ENCODE measurements around the gene PCDHGA2.
"Not testable (repeated sequence)": the region's sequence is repeated elsewhere in the genome, so short reads cannot be mapped to it uniquely, and the experiment has no call there.

PCDHGA2 gene

DNA sequence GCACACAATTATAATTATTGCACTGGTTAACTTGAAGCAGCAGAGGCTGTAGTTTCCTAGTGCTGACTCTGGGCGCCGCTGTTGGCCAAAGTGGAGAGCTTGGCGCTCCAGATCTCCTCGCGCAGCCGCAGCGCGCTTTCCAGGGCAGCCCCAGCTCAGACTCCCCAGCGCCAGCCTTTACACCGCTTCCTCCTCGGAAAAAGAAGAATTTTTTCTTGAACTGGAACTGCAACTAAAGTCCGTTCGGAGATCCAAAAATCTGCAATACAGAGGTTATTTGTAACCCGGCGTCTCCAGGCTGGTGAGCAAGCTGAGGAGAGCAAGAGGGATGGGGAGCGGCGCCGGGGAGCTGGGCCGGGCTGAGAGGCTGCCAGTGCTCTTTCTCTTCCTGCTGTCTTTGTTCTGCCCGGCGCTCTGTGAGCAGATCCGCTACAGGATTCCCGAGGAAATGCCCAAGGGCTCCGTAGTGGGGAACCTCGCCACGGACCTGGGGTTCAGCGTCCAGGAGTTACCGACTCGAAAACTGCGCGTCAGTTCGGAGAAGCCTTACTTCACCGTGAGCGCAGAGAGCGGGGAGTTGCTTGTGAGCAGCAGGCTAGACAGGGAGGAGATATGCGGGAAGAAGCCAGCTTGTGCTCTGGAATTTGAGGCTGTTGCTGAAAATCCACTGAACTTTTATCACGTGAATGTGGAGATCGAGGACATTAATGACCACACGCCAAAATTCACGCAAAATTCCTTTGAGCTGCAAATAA lies 49.2 kb downstream of the PCDHGA2 start, which contains the start of gene PCDHGB4:
PCDHGB4 (plus strand) TSS at position 142 of the 755 bp plus-strand sequence; CDS start at position 329, 187 bp downstream.
- TF ChIP-seq, protein P1, sequence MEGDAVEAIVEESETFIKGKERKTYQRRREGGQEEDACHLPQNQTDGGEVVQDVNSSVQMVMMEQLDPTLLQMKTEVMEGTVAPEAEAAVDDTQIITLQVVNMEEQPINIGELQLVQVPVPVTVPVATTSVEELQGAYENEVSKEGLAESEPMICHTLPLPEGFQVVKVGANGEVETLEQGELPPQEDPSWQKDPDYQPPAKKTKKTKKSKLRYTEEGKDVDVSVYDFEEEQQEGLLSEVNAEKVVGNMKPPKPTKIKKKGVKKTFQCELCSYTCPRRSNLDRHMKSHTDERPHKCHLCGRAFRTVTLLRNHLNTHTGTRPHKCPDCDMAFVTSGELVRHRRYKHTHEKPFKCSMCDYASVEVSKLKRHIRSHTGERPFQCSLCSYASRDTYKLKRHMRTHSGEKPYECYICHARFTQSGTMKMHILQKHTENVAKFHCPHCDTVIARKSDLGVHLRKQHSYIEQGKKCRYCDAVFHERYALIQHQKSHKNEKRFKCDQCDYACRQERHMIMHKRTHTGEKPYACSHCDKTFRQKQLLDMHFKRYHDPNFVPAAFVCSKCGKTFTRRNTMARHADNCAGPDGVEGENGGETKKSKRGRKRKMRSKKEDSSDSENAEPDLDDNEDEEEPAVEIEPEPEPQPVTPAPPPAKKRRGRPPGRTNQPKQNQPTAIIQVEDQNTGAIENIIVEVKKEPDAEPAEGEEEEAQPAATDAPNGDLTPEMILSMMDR (IDR thresholded peaks at IDR 0.05; ENCODE audit: control insufficient read depth, extremely low read depth, insufficient read depth): peak; percentile 25; the same call in 1 of the 2 replicates
- H3K4me3 ChIP-seq (ENCODE audit: low read depth, low read length); DNase-seq (ENCODE audit: low read depth): not testable (repeated sequence)

DNA sequence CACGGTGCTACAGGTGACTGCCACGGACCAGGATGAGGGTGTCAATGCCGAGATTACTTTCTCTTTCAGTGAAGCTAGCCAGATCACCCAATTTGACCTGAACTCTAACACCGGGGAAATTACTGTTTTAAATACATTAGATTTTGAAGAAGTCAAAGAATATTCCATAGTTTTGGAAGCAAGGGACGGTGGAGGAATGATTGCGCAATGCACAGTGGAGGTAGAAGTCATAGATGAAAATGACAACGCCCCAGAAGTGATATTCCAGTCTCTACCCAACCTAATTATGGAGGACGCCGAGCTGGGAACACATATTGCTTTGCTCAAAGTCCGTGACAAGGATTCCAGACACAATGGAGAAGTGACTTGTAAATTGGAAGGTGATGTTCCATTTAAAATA lies 50.1 kb downstream of the PCDHGA2 start:
- TF ChIP-seq, protein P1 (IDR thresholded peaks at IDR 0.05; ENCODE audit: control insufficient read depth, extremely low read depth, insufficient read depth): no peak
- no peak for DNase-seq (ENCODE audit: low read depth)
- no peak overlapping the region for H3K4me3 ChIP-seq (ENCODE audit: low read depth, low read length)

DNA sequence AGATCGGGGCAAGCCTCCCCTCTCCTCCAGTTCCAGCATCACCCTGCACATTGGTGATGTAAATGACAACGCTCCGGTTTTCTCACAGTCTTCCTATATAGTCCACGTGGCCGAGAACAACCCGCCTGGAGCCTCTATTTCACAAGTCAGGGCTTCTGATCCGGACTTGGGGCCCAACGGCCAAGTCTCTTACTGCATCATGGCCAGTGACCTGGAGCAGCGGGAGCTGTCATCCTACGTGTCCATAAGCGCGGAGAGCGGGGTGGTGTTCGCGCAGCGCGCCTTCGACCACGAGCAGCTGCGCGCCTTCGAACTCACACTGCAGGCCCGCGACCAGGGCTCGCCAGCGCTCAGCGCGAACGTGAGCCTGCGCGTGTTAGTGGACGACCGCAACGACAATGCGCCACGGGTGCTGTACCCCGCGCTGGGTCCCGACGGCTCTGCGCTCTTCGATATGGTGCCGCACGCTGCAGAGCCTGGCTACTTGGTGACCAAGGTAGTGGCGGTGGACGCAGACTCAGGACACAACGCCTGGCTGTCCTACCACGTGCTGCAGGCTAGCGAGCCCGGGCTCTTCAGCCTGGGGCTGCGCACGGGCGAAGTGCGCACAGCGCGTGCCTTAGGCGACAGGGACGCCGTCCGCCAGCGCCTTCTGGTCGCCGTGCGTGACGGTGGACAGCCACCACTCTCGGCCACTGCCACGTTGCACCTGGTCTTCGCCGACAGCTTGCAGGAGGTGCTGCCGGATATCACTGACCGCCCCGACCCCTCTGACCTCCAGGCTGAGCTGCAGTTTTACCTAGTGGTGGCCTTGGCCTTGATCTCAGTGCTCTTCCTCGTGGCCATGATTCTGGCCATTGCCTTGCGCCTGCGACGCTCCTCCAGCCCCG lies 50.8 kb downstream of the PCDHGA2 start:
- TF ChIP-seq, protein P1 (IDR thresholded peaks at IDR 0.05; ENCODE audit: control insufficient read depth, extremely low read depth, insufficient read depth): no peak
- no peak for DNase-seq (ENCODE audit: low read depth)
- no peak overlapping the region for H3K4me3 ChIP-seq (ENCODE audit: low read depth, low read length)

DNA sequence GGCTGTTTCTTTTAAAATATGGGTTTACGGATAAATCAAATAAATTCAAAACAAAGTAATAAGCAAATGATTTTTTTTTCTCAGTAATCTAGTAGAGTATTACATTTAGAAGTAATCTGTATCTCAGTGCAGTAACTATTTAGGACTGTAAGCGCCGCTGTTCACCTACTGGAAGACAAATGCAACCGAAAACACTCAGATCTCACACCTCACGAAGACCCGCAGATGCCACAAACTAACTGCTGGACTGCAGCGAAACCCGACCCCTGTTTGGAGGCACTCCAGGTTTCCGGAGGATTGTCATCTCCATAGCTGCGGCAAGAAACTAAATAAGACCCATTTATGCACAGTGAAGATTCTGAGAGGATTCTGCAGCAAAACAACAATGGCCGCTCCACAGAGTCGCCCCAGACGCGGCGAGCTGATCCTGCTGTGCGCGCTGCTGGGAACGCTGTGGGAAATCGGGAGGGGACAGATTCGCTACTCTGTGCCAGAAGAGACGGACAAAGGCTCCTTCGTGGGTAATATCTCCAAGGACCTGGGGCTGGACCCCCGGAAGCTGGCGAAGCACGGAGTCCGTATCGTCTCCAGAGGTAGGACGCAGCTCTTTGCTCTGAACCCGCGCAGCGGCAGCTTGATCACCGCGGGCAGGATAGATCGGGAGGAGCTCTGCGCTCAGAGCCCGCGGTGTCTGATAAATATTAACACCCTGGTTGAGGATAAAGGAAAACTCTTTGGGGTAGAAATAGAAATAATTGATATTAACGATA lies 54.1 kb downstream of the PCDHGA2 start, which contains the start of gene PCDHGA8:
PCDHGA8 (plus strand) TSS at position 205 of the 770 bp plus-strand sequence; CDS start at position 386, 181 bp downstream.
- DNase-seq (ENCODE audit: low read depth): no peak
- peak within 1 kb of the TSS; percentile 46 for H3K4me3 ChIP-seq (ENCODE audit: low read depth, low read length)
- TF ChIP-seq, protein P1 (IDR thresholded peaks at IDR 0.05; ENCODE audit: control insufficient read depth, extremely low read depth, insufficient read depth): peak; percentile 38
